AG10803 (cell line): ENCODE data around the gene SEC23B.
"Not testable (repeated sequence)": the region's sequence is repeated elsewhere in the genome, so short reads cannot be mapped to it uniquely, and the experiment has no call there.

Source experiments
- DNase-seq: peaks from one replicate; pipeline ENCODE4 v3.0.0; 2010; ENCODE audit warnings: low read depth
- H3K4me3 ChIP-seq: 2 replicates; pipeline ENCODE4 v1.5.1; 2011; ENCODE audit warnings: mild to moderate bottlenecking, low read length, control low read depth
- TF ChIP-seq, protein P1 (sequence below): conservative IDR thresholded peaks from 2 replicates; pipeline ENCODE4 v1.5.1; 2011; ENCODE audit warnings: mild to moderate bottlenecking, low read length, control low read depth, inconsistent platforms

Gene SEC23B

GRCh38 chr20:18481596-18481995 is 26.1 kb upstream of the SEC23B start:
- TF ChIP-seq, protein P1, sequence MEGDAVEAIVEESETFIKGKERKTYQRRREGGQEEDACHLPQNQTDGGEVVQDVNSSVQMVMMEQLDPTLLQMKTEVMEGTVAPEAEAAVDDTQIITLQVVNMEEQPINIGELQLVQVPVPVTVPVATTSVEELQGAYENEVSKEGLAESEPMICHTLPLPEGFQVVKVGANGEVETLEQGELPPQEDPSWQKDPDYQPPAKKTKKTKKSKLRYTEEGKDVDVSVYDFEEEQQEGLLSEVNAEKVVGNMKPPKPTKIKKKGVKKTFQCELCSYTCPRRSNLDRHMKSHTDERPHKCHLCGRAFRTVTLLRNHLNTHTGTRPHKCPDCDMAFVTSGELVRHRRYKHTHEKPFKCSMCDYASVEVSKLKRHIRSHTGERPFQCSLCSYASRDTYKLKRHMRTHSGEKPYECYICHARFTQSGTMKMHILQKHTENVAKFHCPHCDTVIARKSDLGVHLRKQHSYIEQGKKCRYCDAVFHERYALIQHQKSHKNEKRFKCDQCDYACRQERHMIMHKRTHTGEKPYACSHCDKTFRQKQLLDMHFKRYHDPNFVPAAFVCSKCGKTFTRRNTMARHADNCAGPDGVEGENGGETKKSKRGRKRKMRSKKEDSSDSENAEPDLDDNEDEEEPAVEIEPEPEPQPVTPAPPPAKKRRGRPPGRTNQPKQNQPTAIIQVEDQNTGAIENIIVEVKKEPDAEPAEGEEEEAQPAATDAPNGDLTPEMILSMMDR = no peak

GRCh38 chr20:18488301-18488700 is 19.4 kb upstream of the SEC23B start:
- TF ChIP-seq, protein P1 = no peak
- H3K4me3 ChIP-seq = no peak overlapping the region
- DNase-seq = no peak

More at GRCh38 chr20:18481596-18481995, 26.1 kb upstream of the SEC23B start:
- no peak for DNase-seq
- no peak overlapping the region for H3K4me3 ChIP-seq

GRCh38 chr20:18496042-18496441 is 11.7 kb upstream of the SEC23B start:
- TF ChIP-seq, protein P1 = no peak
- H3K4me3 ChIP-seq = peak overlapping the region; percentile 93
- no peak for DNase-seq

DNA sequence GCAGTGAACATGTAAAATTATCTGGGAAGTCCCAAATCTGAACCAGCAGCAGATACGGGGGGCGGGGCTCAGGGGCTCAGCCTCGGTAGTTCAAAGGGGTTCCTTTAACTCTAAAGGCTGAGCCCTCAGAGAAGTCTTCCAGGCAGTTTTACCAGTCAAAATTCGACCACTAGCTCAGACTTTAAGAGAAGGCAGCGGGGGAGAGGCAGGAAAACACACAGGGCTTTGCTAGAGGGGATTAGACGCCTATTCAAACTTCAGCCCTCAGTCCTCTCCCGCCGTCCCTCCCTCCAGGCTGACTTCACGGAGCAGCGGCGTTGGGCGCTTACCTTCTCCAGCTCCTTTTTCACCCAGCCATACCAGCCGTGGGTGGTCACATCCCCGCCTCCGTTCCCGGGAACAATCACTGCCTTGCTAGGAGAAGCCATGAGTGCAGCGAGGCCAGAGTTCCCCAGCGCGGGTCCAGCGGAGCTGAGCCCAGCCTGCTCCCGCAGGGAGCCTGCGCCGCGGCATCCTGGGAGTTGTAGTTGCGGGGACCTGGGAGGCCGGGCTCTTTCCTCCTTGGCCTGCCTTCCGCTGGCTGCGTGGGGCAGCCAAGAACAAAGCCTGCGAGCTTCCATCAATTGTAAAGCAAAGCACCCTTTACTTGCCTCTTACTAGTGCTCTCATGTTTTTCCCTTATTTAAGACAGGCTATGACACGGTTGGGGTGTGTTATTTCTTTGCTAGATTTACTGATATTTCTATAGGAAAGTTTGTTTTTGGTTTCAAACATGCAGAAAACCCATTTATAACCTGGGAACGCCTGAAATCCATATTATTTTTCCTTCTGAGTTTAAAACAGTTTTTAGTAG is 10.8 kb upstream of the SEC23B start, which contains the start of gene RBBP9:
RBBP9 (minus strand) TSS at position 486 of the 853 bp plus-strand sequence; CDS start at position 428, 58 bp downstream.
- TF ChIP-seq, protein P1 = no peak
- H3K4me3 ChIP-seq = peak within 1 kb of the TSS; percentile 93
- DNase-seq = peak; percentile 74

GRCh38 chr20:18497603-18498002 is 10.1 kb upstream of the SEC23B start:
- TF ChIP-seq, protein P1 = no peak
- no peak for DNase-seq
- no peak overlapping the region for H3K4me3 ChIP-seq

DNA sequence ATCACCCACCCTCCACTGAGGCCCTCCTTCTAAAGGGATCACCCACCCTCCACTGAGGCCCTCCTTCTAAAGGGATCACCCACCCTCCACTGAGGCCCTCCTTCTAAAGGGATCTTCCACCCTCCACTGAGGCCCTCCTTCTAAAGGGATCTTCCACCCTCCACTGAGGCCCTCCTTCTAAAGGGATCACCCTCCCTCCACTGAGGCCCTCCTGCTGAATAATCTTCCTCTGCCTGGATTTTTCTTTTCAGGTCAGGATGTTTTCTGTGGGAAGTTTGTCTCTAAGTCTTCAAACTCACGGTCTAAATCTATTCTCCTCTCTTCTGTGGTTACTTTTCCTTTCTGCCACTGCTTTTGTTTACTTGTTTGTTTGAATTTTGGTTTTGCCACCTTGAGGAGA is 6.1 kb upstream of the SEC23B start:
- DNase-seq = not testable (repeated sequence)

DNA sequence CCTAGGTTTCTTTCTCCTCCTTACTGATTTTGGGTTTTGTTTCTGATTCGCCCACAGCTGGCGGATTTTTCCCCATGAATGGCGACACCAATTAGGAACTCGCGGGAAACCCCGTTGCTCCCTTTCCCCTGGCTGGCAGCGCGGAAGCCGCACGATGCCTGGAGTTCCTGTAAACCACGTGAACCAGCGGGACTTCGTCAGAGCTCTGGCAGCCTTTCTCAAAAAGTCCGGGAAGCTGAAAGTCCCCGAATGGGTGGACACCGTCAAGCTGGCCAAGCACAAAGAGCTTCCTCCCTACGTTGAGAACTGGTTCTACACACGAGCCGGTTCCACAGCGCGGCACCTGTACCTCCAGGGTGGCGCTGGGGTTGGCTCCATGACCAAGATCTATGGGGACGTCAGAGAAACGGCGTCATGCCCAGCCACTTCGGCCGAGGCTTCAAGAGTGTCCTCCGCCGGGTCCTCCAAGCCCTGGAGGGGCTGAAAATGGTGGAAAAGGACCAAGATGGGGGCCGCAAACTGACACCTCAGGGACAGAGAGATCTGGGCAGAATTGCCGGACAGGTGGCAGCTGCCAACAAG is 3.2 kb upstream of the SEC23B start:
- TF ChIP-seq, protein P1 = no peak
- H3K4me3 ChIP-seq = peak overlapping the region; percentile 28
- peak; percentile 37 for DNase-seq

More for the DNA sequence above, 6.1 kb upstream of the SEC23B start:
- H3K4me3 ChIP-seq = not testable (repeated sequence)
